A673 (cell line): ENCODE data around the gene NR6A1. TPM values are rescaled to one million over a fixed set of nuclear protein-coding genes. Genes with fewer than 3 reads are reported as not detected.

ENCODE experiments used
- BruUV-seq: library from RNA; stranded (reverse); fragments of 400-500 nt; replicated peaks from 2 replicates; lab custom pipeline; 2021; lab: Mats Ljungman, UMichigan
- CTCF ChIA-PET: fragments of 300-600 bp; sonication (Branson Sonifier 250); formaldehyde crosslinking; loops from one replicate; lab custom pipeline; 2022; ENCODE audit warnings: antibody characterized with exemption; lab: Charles Lee
- POLR2A ChIA-PET: fragments of 300-600 bp; sonication (Branson Sonifier 250); formaldehyde crosslinking; loops from one replicate; lab custom pipeline; 2022; ENCODE audit warnings: antibody characterized with exemption; ENCODE audit not compliant: low non-redundant PET; lab: Charles Lee
- DNase-seq: peaks from one replicate; pipeline ENCODE4 v3.0.0-alpha.2; 2015; ENCODE audit warnings: low spot score
- H3K27ac ChIP-seq: fragments of 200-600 bp; sonication (generic); 2 replicates; pipeline ENCODE4 v1.5.1; 2016; ENCODE audit warnings: mixed run types, low read depth, mild to moderate bottlenecking, mixed read lengths, antibody characterized with exemption, low read length; ENCODE audit not compliant: poor library complexity, severe bottlenecking
- H3K27me3 ChIP-seq: fragments of 200-600 bp; sonication (generic); replicated peaks from 2 replicates; pipeline ENCODE4 v1.6.1; 2017; ENCODE audit warnings: mixed run types, low read depth, mild to moderate bottlenecking, mixed read lengths, antibody characterized with exemption, low read length; ENCODE audit not compliant: insufficient read depth, poor library complexity
- H3K36me3 ChIP-seq: fragments of 200-600 bp; sonication (generic); 2 replicates; pipeline ENCODE4 v1.6.1; 2016; ENCODE audit warnings: mixed run types, mild to moderate bottlenecking, mixed read lengths, antibody characterized with exemption, low read length; ENCODE audit not compliant: insufficient read depth, poor library complexity, severe bottlenecking
- H3K4me1 ChIP-seq: fragments of 200-600 bp; sonication (generic); 2 replicates; pipeline ENCODE4 v1.6.1; 2017; ENCODE audit warnings: mixed run types, mild to moderate bottlenecking, mixed read lengths, antibody characterized with exemption, low read length; ENCODE audit not compliant: insufficient read depth, poor library complexity, severe bottlenecking
- H3K4me3 ChIP-seq: fragments of 200-600 bp; sonication (generic); 2 replicates; pipeline ENCODE4 v1.5.1; 2016; ENCODE audit warnings: low read depth, mixed run types, mild to moderate bottlenecking, mixed read lengths, low read length; ENCODE audit not compliant: poor library complexity, severe bottlenecking
- H3K9me3 ChIP-seq: fragments of 200-600 bp; sonication (generic); 2 replicates; pipeline ENCODE4 v1.6.1; 2016; ENCODE audit warnings: mixed run types, low read depth, mild to moderate bottlenecking, mixed read lengths, antibody characterized with exemption, low read length; ENCODE audit not compliant: poor library complexity, severe bottlenecking
- EZH2 ChIP-seq: fragments of 200-600 bp; sonication (generic); IDR thresholded peaks from 2 replicates; pipeline ENCODE4 v1.6.1; 2017; ENCODE audit warnings: borderline replicate concordance, low read depth, mild to moderate bottlenecking, mixed read lengths, antibody characterized with exemption, low read length; ENCODE audit not compliant: poor library complexity, severe bottlenecking
- intact Hi-C: fragments of 100-400 bp; cut with micrococcal nuclease; formaldehyde crosslinking; loops from one replicate; pipeline ENCODE4 v1.10.0; 2022; ENCODE audit not compliant: unreplicated experiment
- total RNA-seq: library from RNA; stranded (reverse); gene quantifications from 2 replicates; pipeline ENCODE4 v1.2.3, GENCODE V29; 2021
- TF ChIP-seq, protein P1 (sequence below): fragments of 300-800, 200-600 bp; sonication (generic); conservative IDR thresholded peaks from 2 replicates; pipeline ENCODE4 v1.5.1; 2017; ENCODE audit warnings: low read depth, mild to moderate bottlenecking, antibody characterized with exemption, low read length, moderate library complexity, mixed read lengths

The NR6A1 gene
- total RNA-seq, 1 experiment from 2014 or later = 5.3 TPM

DNA sequence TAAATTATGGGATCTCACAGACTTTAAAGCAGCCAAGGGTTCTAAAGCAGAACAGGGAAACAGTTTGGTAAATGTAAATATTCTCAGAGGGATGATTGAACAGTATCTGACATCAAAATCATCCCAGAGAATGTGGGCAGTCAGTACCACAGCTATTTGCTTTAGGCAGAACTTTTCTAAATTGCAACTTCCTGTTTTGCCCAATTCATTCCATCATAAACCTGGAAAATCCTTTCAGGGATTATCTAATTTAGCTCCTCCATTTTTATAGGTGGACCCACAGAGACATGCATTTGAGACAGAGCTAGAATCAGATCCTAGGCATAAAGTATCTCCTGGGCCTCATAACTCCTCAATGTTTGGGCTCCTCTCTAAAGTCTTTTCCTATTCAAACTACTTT, 12.4 kb downstream of the NR6A1 start:
- H3K27me3 ChIP-seq = no peaks in the 10 kb centered on the region
- H3K36me3 ChIP-seq = no peaks in the 10 kb centered on the region
- peak overlapping the region; percentile 15 for H3K4me3 ChIP-seq
- H3K4me1 ChIP-seq = peaks cover 70% of the 10 kb centered on the region
- ChIA-PET POLR2A (no interaction called here), CTCF (no interaction called here)
- TF ChIP-seq EZH2 = no peak
- peak overlapping the region; percentile 30 for H3K27ac ChIP-seq
- intact Hi-C loops = loop anchor here (5.0 kb wide), 1 partner anchor 206 kb away; no protein-coding TSS in a partner anchor
- DNase-seq = no peak
- BruUV-seq = no TSS peak
- H3K9me3 ChIP-seq = no peaks in the 10 kb centered on the region

DNA sequence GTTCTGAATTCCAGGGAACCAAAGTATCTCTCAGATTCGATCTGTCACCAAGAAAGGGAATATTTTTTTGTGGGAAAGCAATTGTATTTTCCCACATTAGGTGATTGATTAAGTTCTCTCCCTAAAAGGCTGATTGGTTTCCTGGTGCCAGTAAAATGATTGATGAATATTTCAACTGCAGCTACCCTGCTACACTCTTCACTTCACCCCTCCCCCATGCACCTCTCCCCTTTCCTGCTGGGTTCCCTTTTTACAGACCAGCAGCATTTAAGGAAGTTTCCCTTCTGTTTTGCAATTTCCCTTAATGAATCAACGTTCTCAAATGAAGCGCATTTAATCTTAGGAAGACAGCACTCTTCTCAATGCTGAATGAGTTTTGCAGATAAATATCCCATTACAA, 13.1 kb downstream of the NR6A1 start:
- Histone ChIP-seq H3K9me3 (no peaks in the 10 kb centered on the region), H3K27me3 (no peaks in the 10 kb centered on the region), H3K27ac (peak overlapping the region; percentile 30), H3K4me1 (peaks cover 74% of the 10 kb centered on the region), H3K4me3 (peak overlapping the region; percentile 15), H3K36me3 (no peaks in the 10 kb centered on the region)
- intact Hi-C loops = loop anchor here (5.0 kb wide), 1 partner anchor 206 kb away; no protein-coding TSS in a partner anchor
- ChIA-PET POLR2A (no interaction called here), CTCF (no interaction called here)
- TF ChIP-seq, protein P1, sequence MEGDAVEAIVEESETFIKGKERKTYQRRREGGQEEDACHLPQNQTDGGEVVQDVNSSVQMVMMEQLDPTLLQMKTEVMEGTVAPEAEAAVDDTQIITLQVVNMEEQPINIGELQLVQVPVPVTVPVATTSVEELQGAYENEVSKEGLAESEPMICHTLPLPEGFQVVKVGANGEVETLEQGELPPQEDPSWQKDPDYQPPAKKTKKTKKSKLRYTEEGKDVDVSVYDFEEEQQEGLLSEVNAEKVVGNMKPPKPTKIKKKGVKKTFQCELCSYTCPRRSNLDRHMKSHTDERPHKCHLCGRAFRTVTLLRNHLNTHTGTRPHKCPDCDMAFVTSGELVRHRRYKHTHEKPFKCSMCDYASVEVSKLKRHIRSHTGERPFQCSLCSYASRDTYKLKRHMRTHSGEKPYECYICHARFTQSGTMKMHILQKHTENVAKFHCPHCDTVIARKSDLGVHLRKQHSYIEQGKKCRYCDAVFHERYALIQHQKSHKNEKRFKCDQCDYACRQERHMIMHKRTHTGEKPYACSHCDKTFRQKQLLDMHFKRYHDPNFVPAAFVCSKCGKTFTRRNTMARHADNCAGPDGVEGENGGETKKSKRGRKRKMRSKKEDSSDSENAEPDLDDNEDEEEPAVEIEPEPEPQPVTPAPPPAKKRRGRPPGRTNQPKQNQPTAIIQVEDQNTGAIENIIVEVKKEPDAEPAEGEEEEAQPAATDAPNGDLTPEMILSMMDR = no peak
- no peak for TF ChIP-seq EZH2
- BruUV-seq = no TSS peak
- DNase-seq = peak; percentile 57

DNA sequence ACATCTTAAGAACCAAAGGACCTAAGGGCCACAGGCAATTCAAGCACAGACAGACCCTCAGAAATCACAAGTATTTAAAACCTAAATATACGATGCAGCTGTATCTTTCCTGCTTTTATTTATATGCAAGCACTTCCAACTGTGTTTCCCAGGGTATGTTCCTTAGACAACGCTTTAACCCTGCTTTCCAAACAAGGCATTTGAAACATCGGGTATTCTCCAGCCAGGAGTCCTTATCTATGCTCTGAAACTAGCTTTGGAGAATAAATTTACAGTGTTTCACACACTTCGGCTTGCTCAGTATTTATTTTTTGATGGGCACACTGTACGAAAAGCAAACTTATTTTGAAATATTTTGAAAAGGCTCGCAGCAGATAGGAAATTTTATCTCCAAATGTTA, 13.5 kb downstream of the NR6A1 start:
- Histone ChIP-seq H3K27me3 (no peaks in the 10 kb centered on the region), H3K9me3 (no peaks in the 10 kb centered on the region), H3K36me3 (no peaks in the 10 kb centered on the region), H3K27ac (peak overlapping the region; percentile 30), H3K4me3 (no peak overlapping the region), H3K4me1 (peaks cover 71% of the 10 kb centered on the region)
- DNase-seq = no peak
- no peak for TF ChIP-seq EZH2
- TF ChIP-seq, protein P1 = no peak
- ChIA-PET POLR2A (no interaction called here), CTCF (no interaction called here)
- intact Hi-C loops = loop anchor here (5.0 kb wide), 1 partner anchor 205 kb away; no protein-coding TSS in a partner anchor
- no TSS peak for BruUV-seq

DNA sequence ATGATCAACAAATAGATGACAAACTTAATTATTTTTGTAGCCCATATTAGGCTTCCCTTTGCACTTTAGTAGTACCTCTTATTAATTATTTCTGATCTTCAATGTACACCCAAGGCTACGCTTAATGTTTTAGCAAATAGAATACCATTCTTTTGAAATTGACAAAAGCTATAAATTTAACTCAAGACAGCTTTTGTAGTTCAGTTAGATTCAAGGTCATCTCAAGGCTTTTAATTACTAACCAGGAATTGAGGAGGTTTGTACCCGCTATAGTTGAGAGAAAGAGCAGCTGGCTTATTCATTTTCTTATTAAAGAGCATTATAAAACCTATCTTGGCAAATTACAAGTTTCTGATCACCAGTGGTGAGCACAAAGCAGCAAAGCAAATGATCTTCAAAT, 15.1 kb downstream of the NR6A1 start:
- no peak overlapping the region for H3K4me3 ChIP-seq
- POLR2A ChIA-PET = no interaction called here
- intact Hi-C loops = loop anchor here (5.0 kb wide), 1 partner anchor 204 kb away; no protein-coding TSS in a partner anchor

More for the DNA sequence above, 15.1 kb downstream of the NR6A1 start:
- DNase-seq = no peak
- Histone ChIP-seq H3K27ac (no peak overlapping the region), H3K27me3 (no peaks in the 10 kb centered on the region), H3K36me3 (no peaks in the 10 kb centered on the region), H3K9me3 (no peaks in the 10 kb centered on the region), H3K4me1 (peaks cover 66% of the 10 kb centered on the region)
- no TSS peak for BruUV-seq
- CTCF ChIA-PET = no interaction called here
- no peak for TF ChIP-seq EZH2
- TF ChIP-seq, protein P1 = no peak
